Breast epithelium (tissue), 4 donors: Measurements from ENCODE around the gene SYNPO. TPM values are rescaled to one million over a fixed set of nuclear protein-coding genes. Genes with fewer than 3 reads are reported as not detected.
A peak's percentile ranks its signal among the peaks of the same experiment; 100 is the strongest.

Source experiments
- DNase-seq, 2 donors: peaks; one replicate each; pipeline ENCODE4 v3.0.0-alpha.2; 2019; ENCODE audit warnings: low spot score in 2 of 2
- H3K27ac ChIP-seq, 2 donors: fragments of 200-600 bp; sonication (generic) in 1 of 2; one replicate each; pipeline ENCODE4 v1.5.1; 2016 to 2019; ENCODE audit warnings: mild to moderate bottlenecking in 1 of 2
- H3K27me3 ChIP-seq, 2 donors: fragments of 200-600 bp; sonication (generic) in 1 of 2; one replicate each; pipeline versions ENCODE4 v1.5.1 to v1.6.0; 2017 to 2019; ENCODE audit warnings: control low read depth in 1 of 2, mild to moderate bottlenecking in 1 of 2
- H3K36me3 ChIP-seq: fragments of 200-600 bp; one replicate; pipeline ENCODE4 v1.5.1; 2019
- H3K4me1 ChIP-seq, 2 donors: fragments of 200-600 bp; sonication (generic); one replicate each; pipeline ENCODE4 v1.5.1; 2016 to 2019; ENCODE audit warnings: control low read depth in 1 of 2
- H3K4me3 ChIP-seq, 3 donors: fragments of 200-600 bp; sonication (generic); 1 replicate in 2 of 3; 2 replicates in 1 of 3; pipeline ENCODE4 v1.5.1; 2016 to 2019; ENCODE audit warnings: mild to moderate bottlenecking in 3 of 3, moderate library complexity in 2 of 3
- H3K9me3 ChIP-seq, 2 donors: fragments of 200-600 bp; sonication (generic) in 1 of 2; one replicate each; pipeline ENCODE4 v1.5.1; 2016 to 2019; ENCODE audit warnings: control low read depth in 1 of 2
- CTCF ChIP-seq, 3 donors: fragments of 450-650 bp; IDR thresholded peaks; one replicate each; pipeline ENCODE4 v1.5.1; 2016 to 2017; ENCODE audit warnings: antibody characterized with exemption in 3 of 3, mild to moderate bottlenecking in 3 of 3, moderate library complexity in 3 of 3
- POLR2A ChIP-seq: fragments of 450-650 bp; IDR thresholded peaks from one replicate; pipeline ENCODE4 v1.6.1; 2016; ENCODE audit warnings: antibody characterized with exemption, mild to moderate bottlenecking, moderate library complexity
- POLR2AphosphoS5 ChIP-seq, 3 donors: sonication (generic); formaldehyde crosslinking; IDR thresholded peaks; one replicate each; pipeline ENCODE4 v1.6.1; 2017; ENCODE audit warnings: antibody characterized with exemption in 3 of 3
- intact Hi-C: fragments of 100-400 bp; cut with DNase I; formaldehyde crosslinking; loops from one replicate; pipeline ENCODE4 v1.15.1; 2023; ENCODE audit warnings: low total_unique reads
- total RNA-seq, 3 donors: library from RNA; depleted of rRNA; stranded (reverse); fragments of >200 nt; gene quantifications; one replicate each; pipeline ENCODE4 v1.1.0, GENCODE V29; 2016

The SYNPO gene
- total RNA-seq, 3 donors from 2014 or later, result 6.3 to 22.4 (median 15.4) TPM

- Histone ChIP-seq H3K27me3 (no peaks in the 10 kb centered on the region), H3K9me3 (no peaks in the 10 kb centered on the region), H3K4me1 (peaks cover 0 to 7% of the 10 kb centered on the region in 2 donors), H3K4me3 (no peak overlapping the region), H3K36me3 (no peaks in the 10 kb centered on the region), H3K27ac (no peak overlapping the region)
- TF ChIP-seq CTCF (IDR thresholded peaks at IDR 0.05) (no peak), POLR2AphosphoS5 (IDR thresholded peaks at IDR 0.05) (no peak), POLR2A (no peak)
- DNase-seq, result no peak
- intact Hi-C loops, result loop anchor here (10.0 kb wide), 2 partner anchors 57 to 187 kb away; no protein-coding TSS in a partner anchor
Observed at GRCh38 chr5:150651924-150652671, 11.6 kb downstream of the SYNPO start.

- Histone ChIP-seq H3K27ac (peak overlapping the region in 1 of 2 donors; percentile 30), H3K4me1 (peaks cover 0 to 7% of the 10 kb centered on the region in 2 donors), H3K4me3 (no peak overlapping the region), H3K9me3 (no peaks in the 10 kb centered on the region), H3K36me3 (no peaks in the 10 kb centered on the region), H3K27me3 (no peaks in the 10 kb centered on the region)
- no peak for TF ChIP-seq POLR2A
- TF ChIP-seq POLR2AphosphoS5 (IDR thresholded peaks at IDR 0.05), result no peak
- TF ChIP-seq CTCF (IDR thresholded peaks at IDR 0.05), result no peak
- intact Hi-C loops, result loop anchor here (10.0 kb wide), 2 partner anchors 58 to 188 kb away; no protein-coding TSS in a partner anchor
- DNase-seq, result no peak
Observed at GRCh38 chr5:150653145-150653761, 12.8 kb downstream of the SYNPO start.

GRCh38 chr5:150653762-150654556 lies 13.5 kb downstream of the SYNPO start:
- H3K27ac ChIP-seq, result peak overlapping the region in 1 of 2 donors; percentile 30
- TF ChIP-seq CTCF (IDR thresholded peaks at IDR 0.05) (no peak), POLR2A (no peak), POLR2AphosphoS5 (IDR thresholded peaks at IDR 0.05) (no peak)

GRCh38 chr5:150655221-150655620 lies 14.8 kb downstream of the SYNPO start:
- TF ChIP-seq POLR2AphosphoS5 (IDR thresholded peaks at IDR 0.05) (no peak), POLR2A (no peak), CTCF (IDR thresholded peaks at IDR 0.05) (no peak)
- H3K4me1 ChIP-seq, result peaks cover 0 to 7% of the 10 kb centered on the region in 2 donors
- no peaks in the 10 kb centered on the region for H3K9me3 ChIP-seq
- no peaks in the 10 kb centered on the region for H3K27me3 ChIP-seq
- no peaks in the 10 kb centered on the region for H3K36me3 ChIP-seq
- no peak overlapping the region for H3K27ac ChIP-seq
- no peak overlapping the region for H3K4me3 ChIP-seq
- intact Hi-C loops, result loop anchor here (10.0 kb wide), 2 partner anchors 60 to 190 kb away; no protein-coding TSS in a partner anchor
- DNase-seq, result no peak

More at GRCh38 chr5:150653762-150654556, 13.5 kb downstream of the SYNPO start:
- no peaks in the 10 kb centered on the region for H3K36me3 ChIP-seq
- H3K27me3 ChIP-seq, result no peaks in the 10 kb centered on the region
- no peak for DNase-seq
- intact Hi-C loops, result loop anchor here (10.0 kb wide), 2 partner anchors 59 to 189 kb away; no protein-coding TSS in a partner anchor
- H3K9me3 ChIP-seq, result no peaks in the 10 kb centered on the region
- peaks cover 0 to 7% of the 10 kb centered on the region in 2 donors for H3K4me1 ChIP-seq
- no peak overlapping the region for H3K4me3 ChIP-seq
